NT2/D1 (cell line): ENCODE measurements around the gene BSN.
A peak's percentile ranks its signal among the peaks of the same experiment; 100 is the strongest.

ENCODE experiments used
- DNase-seq: peaks from one replicate; pipeline ENCODE4 v3.0.0-alpha.2; 2011; ENCODE audit warnings: low read depth, low spot score
- H3K27me3 ChIP-seq: 2 replicates; pipeline ENCODE4 v1.6.0; 2011; ENCODE audit warnings: mild to moderate bottlenecking; ENCODE audit not compliant: insufficient read length, insufficient read depth
- H3K36me3 ChIP-seq: 2 replicates; pipeline ENCODE4 v1.6.1; 2011; ENCODE audit warnings: mild to moderate bottlenecking, low read length, mixed read lengths; ENCODE audit not compliant: insufficient read depth, insufficient read length
- H3K4me1 ChIP-seq: 2 replicates; pipeline ENCODE4 v1.5.1; 2011; ENCODE audit not compliant: insufficient read depth, insufficient read length
- H3K4me3 ChIP-seq: 2 replicates; pipeline ENCODE4 v1.5.1; 2011; ENCODE audit warnings: low read depth; ENCODE audit not compliant: insufficient read length
- H3K9ac ChIP-seq: 2 replicates; pipeline ENCODE4 v1.6.0; 2011; ENCODE audit warnings: low read depth; ENCODE audit not compliant: insufficient read length
- H3K9me3 ChIP-seq: 2 replicates; pipeline ENCODE4 v1.5.1; 2011; ENCODE audit warnings: mild to moderate bottlenecking, low read length; ENCODE audit not compliant: insufficient read depth
- SUZ12 ChIP-seq: IDR thresholded peaks from 2 replicates; pipeline ENCODE4 v1.6.1; 2011; ENCODE audit not compliant: insufficient read length, insufficient read depth; ENCODE audit errors: extremely low read depth
- YY1 ChIP-seq: IDR thresholded peaks from 2 replicates; pipeline ENCODE4 v1.6.1; 2011; ENCODE audit not compliant: insufficient read length, insufficient read depth
- ZNF274 ChIP-seq: IDR thresholded peaks from 2 replicates; pipeline ENCODE4 v1.6.1; 2011; ENCODE audit warnings: mild to moderate bottlenecking, low read depth, low read length

Gene BSN

GRCh38 chr3:49717211-49717958, 163.1 kb downstream of the BSN start:
- H3K9me3 ChIP-seq = no peaks in the 10 kb centered on the region
- no peak for TF ChIP-seq SUZ12
- TF ChIP-seq ZNF274 = no peak
- no peak for TF ChIP-seq YY1
- peak overlapping the region; percentile 3 for H3K9ac ChIP-seq
- H3K36me3 ChIP-seq = peaks cover 84% of the 10 kb centered on the region
- H3K4me3 ChIP-seq = no peak overlapping the region
- no peaks in the 10 kb centered on the region for H3K27me3 ChIP-seq
- peaks cover 34% of the 10 kb centered on the region for H3K4me1 ChIP-seq
- DNase-seq = no peak

DNA sequence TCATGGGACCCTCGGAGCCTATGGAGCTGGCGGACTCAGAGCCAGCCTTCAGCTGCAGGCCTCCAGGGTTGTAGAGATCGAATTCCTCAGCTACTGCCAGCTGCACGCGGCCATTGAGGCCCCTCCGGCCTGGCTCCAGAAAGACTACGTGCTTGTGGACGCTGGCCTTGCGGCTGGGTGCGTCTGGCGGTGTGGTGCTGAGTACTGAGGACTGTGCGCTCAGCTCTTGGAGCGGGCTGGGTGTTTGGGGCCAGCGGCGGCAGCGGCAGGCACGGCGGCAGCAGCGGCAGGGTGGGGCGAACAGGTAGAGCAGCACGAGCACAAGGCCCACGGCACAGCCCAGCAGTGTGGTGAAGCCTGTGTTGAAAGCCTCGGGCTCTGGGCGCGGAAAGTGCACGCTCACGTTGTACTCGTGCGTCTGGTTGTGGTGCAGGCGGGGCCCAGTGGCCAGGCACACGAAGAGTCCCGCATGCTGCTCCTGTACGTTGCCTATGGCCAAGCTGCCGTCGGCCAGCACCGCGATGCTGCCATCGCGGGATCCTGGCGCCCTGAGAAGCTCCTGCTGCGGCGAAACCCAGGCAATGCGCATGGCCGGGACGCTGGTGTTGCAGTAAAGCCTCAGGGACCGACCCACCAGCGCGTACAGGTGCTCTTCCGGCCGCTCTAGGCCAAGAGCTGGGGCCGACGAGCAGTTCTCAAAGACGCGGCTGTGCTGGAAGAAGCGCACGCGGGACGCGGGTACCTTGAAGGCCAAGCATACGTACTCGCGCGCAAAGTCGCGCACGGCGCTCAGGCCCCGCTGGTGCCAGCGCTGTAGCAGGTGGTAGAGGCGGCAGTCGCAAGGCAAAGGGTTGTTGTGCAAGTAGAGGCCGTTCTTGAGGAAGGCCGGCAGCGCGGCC, 163.9 kb downstream of the BSN start:
- DNase-seq = no peak
- Histone ChIP-seq H3K9ac (peak overlapping the region; percentile 90), H3K9me3 (no peaks in the 10 kb centered on the region), H3K27me3 (no peaks in the 10 kb centered on the region), H3K36me3 (peaks cover 87% of the 10 kb centered on the region), H3K4me1 (peaks cover 33% of the 10 kb centered on the region), H3K4me3 (no peak overlapping the region)
- no peak for TF ChIP-seq SUZ12

- Histone ChIP-seq H3K4me3 (peak overlapping the region; percentile 47), H3K4me1 (peaks cover 29% of the 10 kb centered on the region), H3K36me3 (peaks cover 85% of the 10 kb centered on the region), H3K27me3 (no peaks in the 10 kb centered on the region), H3K9me3 (no peaks in the 10 kb centered on the region), H3K9ac (peak overlapping the region; percentile 90)
- DNase-seq = no peak
- TF ChIP-seq SUZ12 = no peak
- no peak for TF ChIP-seq YY1
- no peak for TF ChIP-seq ZNF274
Observed at GRCh38 chr3:49718858-49719213, 164.6 kb downstream of the BSN start.

DNA sequence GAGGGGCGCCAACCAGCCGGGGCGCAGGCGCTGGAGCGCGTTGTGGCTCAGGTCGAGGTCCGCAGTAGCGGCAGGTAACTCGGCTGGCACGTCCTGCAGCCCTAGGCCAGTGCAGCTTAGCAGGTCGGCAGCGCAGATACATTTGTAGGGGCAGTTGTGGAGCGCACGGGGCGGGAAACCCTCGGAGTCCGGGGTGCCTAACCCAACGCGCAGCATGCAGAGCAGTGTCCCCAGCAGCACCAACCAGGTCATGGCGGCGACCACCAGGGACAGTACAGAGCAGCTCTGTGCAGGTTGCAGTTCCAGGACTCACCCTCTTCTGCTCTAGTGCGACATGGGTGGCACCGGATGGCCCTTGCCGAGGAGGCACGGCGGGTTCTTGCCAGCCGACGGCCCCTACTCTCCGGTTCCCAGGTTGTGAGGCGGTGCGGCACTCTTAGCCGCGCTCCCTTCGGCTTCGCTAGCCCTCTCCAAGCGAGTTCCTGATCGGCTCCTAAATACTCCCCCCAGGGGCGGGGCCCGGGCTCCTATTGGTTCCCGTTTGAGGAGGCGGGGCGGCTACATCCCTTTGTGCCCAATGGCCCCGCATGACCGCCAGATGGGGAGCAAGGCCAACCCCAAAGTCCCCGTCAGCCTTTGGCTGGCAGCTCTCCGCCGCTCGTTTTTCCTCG, 165.1 kb downstream of the BSN start, which contains the start of gene AMIGO3:
Gene AMIGO3 (minus strand): TSS at position 471 of the 671 bp plus-strand sequence. CDS start 219 bp downstream, at position 252.
- Histone ChIP-seq H3K4me1 (peaks cover 29% of the 10 kb centered on the region), H3K9ac (peak within 1 kb of the TSS; percentile 90), H3K9me3 (no peaks in the 10 kb centered on the region), H3K36me3 (peaks cover 80% of the 10 kb centered on the region), H3K4me3 (peak within 1 kb of the TSS; percentile 47), H3K27me3 (no peaks in the 10 kb centered on the region)
- TF ChIP-seq SUZ12 = no peak
- DNase-seq = peak; percentile 90
